ENCODE measurements around the gene GSTT2.
"Not testable (repeated sequence)": the region's sequence is repeated elsewhere in the genome, so short reads cannot be mapped to it uniquely, and the experiment has no call there.

DNA sequence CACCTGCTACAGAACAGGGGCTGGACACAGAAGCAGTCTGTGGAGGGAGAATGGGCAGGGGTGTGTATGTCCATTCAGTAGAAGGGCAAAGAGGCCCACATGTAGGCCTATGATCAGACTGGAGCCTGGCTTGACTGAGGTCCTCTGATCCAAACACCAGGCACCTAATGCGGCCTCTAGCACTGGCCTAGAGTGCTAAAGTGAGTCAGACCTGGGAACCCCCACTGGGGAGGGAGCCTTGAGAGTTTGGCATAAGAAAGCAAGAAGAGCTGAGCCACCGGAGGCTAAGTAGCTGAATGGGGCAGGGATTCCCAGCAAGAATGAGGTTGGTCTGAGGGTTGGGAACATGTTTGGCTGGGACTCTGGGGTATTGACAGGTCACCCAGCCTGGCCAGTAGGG lies 28.6 kb upstream of the GSTT2 start:
- not testable (repeated sequence) for TF ChIP-seq EP300 (IDR thresholded peaks at IDR 0.05)
- TF ChIP-seq, protein P1, sequence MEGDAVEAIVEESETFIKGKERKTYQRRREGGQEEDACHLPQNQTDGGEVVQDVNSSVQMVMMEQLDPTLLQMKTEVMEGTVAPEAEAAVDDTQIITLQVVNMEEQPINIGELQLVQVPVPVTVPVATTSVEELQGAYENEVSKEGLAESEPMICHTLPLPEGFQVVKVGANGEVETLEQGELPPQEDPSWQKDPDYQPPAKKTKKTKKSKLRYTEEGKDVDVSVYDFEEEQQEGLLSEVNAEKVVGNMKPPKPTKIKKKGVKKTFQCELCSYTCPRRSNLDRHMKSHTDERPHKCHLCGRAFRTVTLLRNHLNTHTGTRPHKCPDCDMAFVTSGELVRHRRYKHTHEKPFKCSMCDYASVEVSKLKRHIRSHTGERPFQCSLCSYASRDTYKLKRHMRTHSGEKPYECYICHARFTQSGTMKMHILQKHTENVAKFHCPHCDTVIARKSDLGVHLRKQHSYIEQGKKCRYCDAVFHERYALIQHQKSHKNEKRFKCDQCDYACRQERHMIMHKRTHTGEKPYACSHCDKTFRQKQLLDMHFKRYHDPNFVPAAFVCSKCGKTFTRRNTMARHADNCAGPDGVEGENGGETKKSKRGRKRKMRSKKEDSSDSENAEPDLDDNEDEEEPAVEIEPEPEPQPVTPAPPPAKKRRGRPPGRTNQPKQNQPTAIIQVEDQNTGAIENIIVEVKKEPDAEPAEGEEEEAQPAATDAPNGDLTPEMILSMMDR (IDR thresholded peaks at IDR 0.05), result not testable (repeated sequence)
